ENCODE results near the gene CRACR2B. TPM values are rescaled to one million over a fixed set of nuclear protein-coding genes. Genes with fewer than 3 reads are reported as not detected.
A peak's percentile ranks its signal among the peaks of the same experiment; 100 is the strongest.

The CRACR2B gene
- total and polyA plus RNA-seq, 2 of the 13 experiments (the other 11 are each of a cell fraction or from before 2014, with no cell fraction given): 14.9 to 21.0 TPM

DNA sequence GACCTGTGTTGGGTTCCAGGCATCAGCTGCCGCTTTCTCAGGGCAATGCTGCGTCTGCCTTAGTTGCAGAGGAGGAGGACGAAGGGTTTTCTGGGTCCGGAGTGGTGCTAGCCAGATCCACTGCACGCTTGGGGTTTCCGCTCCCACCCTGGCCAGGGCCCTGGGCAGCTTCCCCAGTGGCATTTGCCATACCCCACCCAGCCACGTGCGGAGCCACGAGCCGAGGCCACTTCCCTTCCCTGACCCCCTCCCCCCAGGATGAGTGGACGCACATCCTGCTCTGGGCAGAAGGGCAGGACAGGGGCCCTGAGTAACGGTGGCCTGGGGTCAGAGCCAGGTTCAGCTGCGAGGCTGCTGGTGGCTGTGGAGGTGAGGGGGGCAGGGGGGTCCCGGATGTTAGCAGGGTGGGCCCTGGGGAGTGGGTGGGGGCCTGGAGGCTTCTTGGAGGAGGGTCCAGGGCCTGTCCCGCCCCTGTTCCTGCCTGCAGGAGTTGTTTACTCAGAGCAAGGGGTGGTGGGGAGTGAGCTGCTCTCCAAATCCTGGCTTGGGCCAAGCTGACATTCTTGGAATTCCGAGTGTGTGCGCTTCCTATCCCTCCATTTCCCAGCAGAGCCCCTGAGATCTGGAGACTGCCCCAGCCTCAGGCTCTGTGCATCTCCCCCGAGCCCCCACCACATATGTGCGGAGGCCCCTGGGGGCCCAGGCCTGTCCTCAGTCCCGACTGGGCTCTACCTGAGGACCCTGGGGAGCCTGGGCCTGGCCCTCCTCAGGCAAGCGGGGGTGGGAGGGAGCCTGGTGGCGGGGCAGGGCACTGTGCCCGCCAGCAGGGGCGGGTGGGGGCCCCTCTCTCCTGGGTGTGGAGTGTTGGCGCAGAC lies 16.3 kb downstream of the CRACR2B start (continued):
- TF ChIP-seq ZSCAN22 (CRISPR knock-in tag; IDR thresholded peaks at IDR 0.05) (no peak), CENPT (CRISPR knock-in tag; IDR thresholded peaks at IDR 0.05; ENCODE audit: low read depth) (no peak), GZF1 (CRISPR knock-in tag; IDR thresholded peaks at IDR 0.05) (no peak), BCL3 (CRISPR knock-in tag; IDR thresholded peaks at IDR 0.05) (no peak), ZNF263 (CRISPR knock-in tag; IDR thresholded peaks at IDR 0.05) (no peak), ARHGAP35 (CRISPR knock-in tag; IDR thresholded peaks at IDR 0.05; ENCODE audit: borderline replicate concordance) (no peak; the same call in 1 of the 2 replicates), HBP1 (CRISPR knock-in tag; IDR thresholded peaks at IDR 0.05; ENCODE audit: low read depth) (no peak), ZNF138 (CRISPR knock-in tag; IDR thresholded peaks at IDR 0.05; ENCODE audit: low read depth) (no peak), SMAD9 (CRISPR knock-in tag; IDR thresholded peaks at IDR 0.05) (0 out of 2 replicates have a peak, but pooled peaks have one; percentile 30), JARID2 (CRISPR knock-in tag; IDR thresholded peaks at IDR 0.05; ENCODE audit: insufficient replicate concordance) (no peak), SNAPC5 (CRISPR knock-in tag; IDR thresholded peaks at IDR 0.05; ENCODE audit: borderline replicate concordance) (no peak), ZNF317 (CRISPR knock-in tag; IDR thresholded peaks at IDR 0.05) (peak; percentile 33; the same call in 1 of the 2 replicates), CENPX (CRISPR knock-in tag; IDR thresholded peaks at IDR 0.05) (no peak), CCAR2 (optimal IDR thresholded peaks at IDR 0.05; ENCODE audit: low read depth, low read length) (no peak)
- TF ChIP-seq, protein P1, sequence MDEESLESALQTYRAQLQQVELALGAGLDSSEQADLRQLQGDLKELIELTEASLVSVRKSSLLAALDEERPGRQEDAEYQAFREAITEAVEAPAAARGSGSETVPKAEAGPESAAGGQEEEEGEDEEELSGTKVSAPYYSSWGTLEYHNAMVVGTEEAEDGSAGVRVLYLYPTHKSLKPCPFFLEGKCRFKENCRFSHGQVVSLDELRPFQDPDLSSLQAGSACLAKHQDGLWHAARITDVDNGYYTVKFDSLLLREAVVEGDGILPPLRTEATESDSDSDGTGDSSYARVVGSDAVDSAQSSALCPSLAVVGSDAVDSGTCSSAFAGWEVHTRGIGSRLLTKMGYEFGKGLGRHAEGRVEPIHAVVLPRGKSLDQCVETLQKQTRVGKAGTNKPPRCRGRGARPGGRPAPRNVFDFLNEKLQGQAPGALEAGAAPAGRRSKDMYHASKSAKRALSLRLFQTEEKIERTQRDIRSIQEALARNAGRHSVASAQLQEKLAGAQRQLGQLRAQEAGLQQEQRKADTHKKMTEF (CRISPR knock-in tag; IDR thresholded peaks at IDR 0.05): peak; percentile 53; the same call in 1 of the 2 replicates
- TF ChIP-seq, protein P2, sequence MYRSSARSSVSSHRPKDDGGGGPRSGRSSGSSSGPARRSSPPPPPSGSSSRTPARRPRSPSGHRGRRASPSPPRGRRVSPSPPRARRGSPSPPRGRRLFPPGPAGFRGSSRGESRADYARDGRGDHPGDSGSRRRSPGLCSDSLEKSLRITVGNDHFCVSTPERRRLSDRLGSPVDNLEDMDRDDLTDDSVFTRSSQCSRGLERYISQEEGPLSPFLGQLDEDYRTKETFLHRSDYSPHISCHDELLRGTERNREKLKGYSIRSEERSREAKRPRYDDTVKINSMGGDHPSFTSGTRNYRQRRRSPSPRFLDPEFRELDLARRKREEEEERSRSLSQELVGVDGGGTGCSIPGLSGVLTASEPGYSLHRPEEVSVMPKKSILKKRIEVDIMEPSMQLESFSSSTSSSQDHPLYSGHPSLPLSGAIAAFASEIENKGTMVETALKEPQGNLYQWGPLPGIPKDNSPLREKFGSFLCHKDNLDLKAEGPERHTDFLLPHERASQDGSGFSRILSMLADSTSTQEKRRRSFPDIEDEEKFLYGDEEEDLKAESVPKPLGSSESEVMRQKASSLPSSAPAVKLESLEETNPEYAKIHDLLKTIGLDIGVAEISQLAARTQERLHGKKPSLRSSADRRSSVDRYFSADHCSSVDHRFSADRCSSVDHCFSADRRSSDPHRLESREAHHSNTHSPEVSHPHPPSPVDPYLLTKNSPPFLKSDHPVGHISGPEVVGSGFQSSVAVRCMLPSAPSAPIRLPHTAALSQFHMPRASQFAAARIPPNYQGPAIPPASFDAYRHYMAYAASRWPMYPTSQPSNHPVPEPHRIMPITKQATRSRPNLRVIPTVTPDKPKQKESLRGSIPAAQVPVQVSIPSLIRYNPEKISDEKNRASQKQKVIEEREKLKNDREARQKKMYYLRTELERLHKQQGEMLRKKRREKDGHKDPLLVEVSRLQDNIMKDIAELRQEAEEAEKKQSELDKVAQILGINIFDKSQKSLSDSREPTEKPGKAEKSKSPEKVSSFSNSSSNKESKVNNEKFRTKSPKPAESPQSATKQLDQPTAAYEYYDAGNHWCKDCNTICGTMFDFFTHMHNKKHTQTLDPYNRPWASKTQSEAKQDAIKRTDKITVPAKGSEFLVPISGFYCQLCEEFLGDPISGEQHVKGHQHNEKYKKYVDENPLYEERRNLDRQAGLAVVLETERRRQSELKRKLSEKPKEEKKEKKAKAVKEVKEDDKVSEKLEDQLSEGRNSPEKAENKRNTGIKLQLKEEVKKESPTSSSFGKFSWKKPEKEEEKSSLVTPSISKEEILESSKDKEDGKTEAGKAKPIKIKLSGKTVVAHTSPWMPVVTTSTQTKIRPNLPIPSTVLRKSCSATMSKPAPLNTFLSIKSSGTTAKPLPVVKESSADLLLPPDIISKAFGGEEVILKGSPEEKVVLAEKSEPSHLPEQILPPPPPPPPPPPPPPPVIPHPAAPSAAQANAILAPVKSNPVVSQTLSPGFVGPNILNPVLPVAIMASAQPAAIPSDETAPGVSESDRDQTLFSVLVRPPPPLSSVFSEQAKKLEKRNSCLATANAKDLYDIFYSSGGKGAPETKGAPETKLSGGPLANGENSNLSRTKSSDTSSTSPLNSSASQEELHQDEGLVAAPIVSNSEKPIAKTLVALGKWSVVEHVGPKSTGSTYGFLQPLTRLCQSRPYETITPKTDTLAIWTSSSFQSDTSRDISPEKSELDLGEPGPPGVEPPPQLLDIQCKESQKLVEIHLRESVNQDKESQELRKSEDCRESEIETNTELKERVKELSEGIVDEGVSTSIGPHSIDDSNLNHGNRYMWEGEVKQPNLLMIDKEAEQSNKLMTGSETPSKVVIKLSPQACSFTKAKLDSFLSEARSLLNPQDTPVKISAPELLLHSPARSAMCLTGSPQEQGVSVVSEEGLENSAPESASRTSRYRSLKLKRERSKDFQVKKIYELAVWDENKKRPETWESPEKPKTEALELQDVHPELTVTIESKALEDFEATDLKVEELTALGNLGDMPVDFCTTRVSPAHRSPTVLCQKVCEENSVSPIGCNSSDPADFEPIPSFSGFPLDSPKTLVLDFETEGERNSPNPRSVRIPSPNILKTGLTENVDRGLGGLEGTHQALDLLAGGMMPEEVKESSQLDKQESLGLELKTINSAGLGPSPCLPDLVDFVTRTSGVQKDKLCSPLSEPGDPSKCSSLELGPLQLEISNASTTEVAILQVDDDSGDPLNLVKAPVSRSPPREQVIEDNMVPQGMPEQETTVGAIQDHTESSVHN (CRISPR knock-in tag; IDR thresholded peaks at IDR 0.05): no peak

Measured in HepG2 (cell line).